ENCODE measurements around the gene CRB2.

The CRB2 gene

DNA sequence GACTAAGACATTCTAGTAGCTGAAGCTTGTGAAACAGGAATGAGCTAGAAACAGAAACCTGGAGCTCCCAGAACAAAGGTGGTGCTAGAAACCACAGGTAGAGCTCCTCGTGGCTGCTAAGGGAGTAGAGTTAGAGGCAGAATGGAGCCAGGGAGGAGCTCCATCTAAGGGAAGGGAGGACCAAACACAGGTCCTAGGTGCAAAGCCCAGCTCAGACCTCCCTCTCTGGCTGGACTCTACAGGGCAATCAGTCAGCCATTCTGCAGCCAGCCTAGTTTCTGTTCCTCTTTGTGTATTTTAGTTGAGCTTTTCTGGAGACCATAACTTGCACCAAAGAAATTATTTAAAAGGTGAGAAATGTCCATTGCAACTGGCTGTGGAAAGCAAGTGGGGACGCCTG lies 70.4 kb downstream of the CRB2 start:
- H3K27me3 ChIP-seq (ENCODE audit: control insufficient read depth, insufficient read depth, low read length), result no peaks in the 10 kb centered on the region
- H3K27ac ChIP-seq (ENCODE audit: low read depth, low read length), result no peak overlapping the region
- no peaks in the 10 kb centered on the region for H3K36me3 ChIP-seq (ENCODE audit: control insufficient read depth, insufficient read depth, low read length)

More for the DNA sequence above, 70.4 kb downstream of the CRB2 start:
- H3K4me3 ChIP-seq (ENCODE audit: low read depth, low read length), result no peak overlapping the region
- H3K9me3 ChIP-seq (ENCODE audit: control insufficient read depth, insufficient read depth, low read depth, low read length), result no peaks in the 10 kb centered on the region
- peaks cover 41% of the 10 kb centered on the region for H3K4me1 ChIP-seq (ENCODE audit: control insufficient read depth, insufficient read depth, low read length)
- H3K9ac ChIP-seq (ENCODE audit: low read length), result no peak overlapping the region
